ACC112 (cell line): ENCODE measurements around the gene LPAR1.
A peak's percentile ranks its signal among the peaks of the same experiment; 100 is the strongest.

Experiments
- H2AFZ ChIP-seq: fragments of 200-600 bp; sonication (generic); one replicate; pipeline ENCODE4 v1.6.0; 2017; ENCODE audit warnings: antibody characterized with exemption, low read length; ENCODE audit not compliant: unreplicated experiment
- H3K27ac ChIP-seq: fragments of 200-600 bp; sonication (generic); 2 replicates; pipeline ENCODE4 v1.5.1; 2014; ENCODE audit warnings: low read depth, mild to moderate bottlenecking, antibody characterized with exemption, low read length, moderate library complexity
- H3K27me3 ChIP-seq: fragments of 200-600 bp; sonication (generic); 2 replicates; pipeline ENCODE4 v1.6.1; 2014; ENCODE audit warnings: mild to moderate bottlenecking, antibody characterized with exemption, low read length, moderate library complexity, mixed read lengths; ENCODE audit not compliant: insufficient read depth
- H3K36me3 ChIP-seq: fragments of 200-600 bp; sonication (generic); 2 replicates; pipeline ENCODE4 v1.6.1; 2016; ENCODE audit warnings: mild to moderate bottlenecking, antibody characterized with exemption, low read length, moderate library complexity, mixed read lengths; ENCODE audit not compliant: insufficient read depth
- H3K4me1 ChIP-seq: fragments of 200-600 bp; sonication (generic); one replicate; pipeline ENCODE4 v1.6.1; 2016; ENCODE audit warnings: low read length, mixed read lengths; ENCODE audit not compliant: insufficient read depth, unreplicated experiment, control insufficient read depth
- H3K4me3 ChIP-seq: fragments of 200-600 bp; sonication (generic); 2 replicates; pipeline ENCODE4 v1.5.1; 2014; ENCODE audit warnings: mild to moderate bottlenecking, low read depth, low read length
- H3K79me2 ChIP-seq: fragments of 200-600 bp; sonication (generic); one replicate; pipeline ENCODE4 v1.6.0; 2016; ENCODE audit warnings: low read length; ENCODE audit not compliant: control insufficient read depth, unreplicated experiment, insufficient read depth

The LPAR1 gene

GRCh38 chr9:110850401-110851135, 187.7 kb downstream of the LPAR1 start:
- no peaks in the 10 kb centered on the region for H3K36me3 ChIP-seq
- H3K79me2 ChIP-seq = no peaks in the 10 kb centered on the region
- peaks cover 32% of the 10 kb centered on the region for H3K4me1 ChIP-seq
- no peak overlapping the region for H3K4me3 ChIP-seq
- no peak overlapping the region for H2AFZ ChIP-seq
- no peak overlapping the region for H3K27ac ChIP-seq
- no peaks in the 10 kb centered on the region for H3K27me3 ChIP-seq

DNA sequence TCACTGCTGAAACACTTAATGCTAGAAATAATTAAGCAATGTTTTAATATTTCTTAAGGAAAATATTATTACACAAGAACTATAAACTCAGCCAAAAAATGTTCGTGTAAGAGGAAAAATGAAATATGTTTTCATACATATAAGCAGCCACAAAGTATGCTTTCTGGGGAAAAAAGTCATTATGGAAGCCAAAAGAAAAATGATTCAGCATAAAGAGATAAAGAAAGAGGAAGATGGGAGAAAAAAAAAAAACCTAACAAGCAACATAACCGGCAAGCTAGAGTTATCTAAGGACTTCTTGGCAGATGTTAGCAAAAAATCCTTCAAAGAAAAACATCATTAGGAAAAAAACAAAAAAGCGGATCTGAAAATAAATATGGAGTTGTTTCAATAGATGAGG, 190.6 kb downstream of the LPAR1 start:
- Histone ChIP-seq H3K79me2 (no peaks in the 10 kb centered on the region), H2AFZ (peak overlapping the region; percentile 93), H3K27ac (peak overlapping the region; percentile 88), H3K27me3 (no peaks in the 10 kb centered on the region), H3K4me1 (peaks cover 52% of the 10 kb centered on the region), H3K4me3 (peak overlapping the region; percentile 35), H3K36me3 (no peaks in the 10 kb centered on the region)

DNA sequence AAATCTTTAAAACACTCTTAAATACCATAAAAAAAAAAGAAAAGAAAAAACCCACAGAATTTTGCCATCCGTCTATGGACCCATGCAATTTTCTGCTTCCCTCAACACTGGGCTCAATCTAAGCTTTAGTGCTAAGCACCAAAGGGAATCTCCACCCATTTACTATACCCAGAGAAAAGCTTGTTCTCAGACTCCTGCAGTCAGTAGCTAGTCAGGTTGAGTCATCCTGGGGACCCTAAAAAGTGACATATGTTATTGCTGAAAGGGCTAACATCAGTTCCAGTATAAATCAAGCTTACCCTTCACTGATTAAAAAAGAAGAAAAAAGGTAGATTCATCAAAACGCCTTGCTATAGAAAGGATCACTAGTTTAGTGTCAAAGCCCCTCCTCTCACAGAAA, 192.1 kb downstream of the LPAR1 start:
- H3K27ac ChIP-seq = peak overlapping the region; percentile 88
- H3K4me1 ChIP-seq = peaks cover 54% of the 10 kb centered on the region
- peak overlapping the region; percentile 36 for H2AFZ ChIP-seq
- H3K79me2 ChIP-seq = no peaks in the 10 kb centered on the region
- no peak overlapping the region for H3K4me3 ChIP-seq
- H3K36me3 ChIP-seq = no peaks in the 10 kb centered on the region
- H3K27me3 ChIP-seq = no peaks in the 10 kb centered on the region

- Histone ChIP-seq H3K4me1 (peaks cover 56% of the 10 kb centered on the region), H3K27ac (no peak overlapping the region), H3K36me3 (no peaks in the 10 kb centered on the region), H3K79me2 (no peaks in the 10 kb centered on the region), H3K4me3 (no peak overlapping the region), H3K27me3 (no peaks in the 10 kb centered on the region), H2AFZ (no peak overlapping the region)
Observed at GRCh38 chr9:110844121-110844520, 194.1 kb downstream of the LPAR1 start.

DNA sequence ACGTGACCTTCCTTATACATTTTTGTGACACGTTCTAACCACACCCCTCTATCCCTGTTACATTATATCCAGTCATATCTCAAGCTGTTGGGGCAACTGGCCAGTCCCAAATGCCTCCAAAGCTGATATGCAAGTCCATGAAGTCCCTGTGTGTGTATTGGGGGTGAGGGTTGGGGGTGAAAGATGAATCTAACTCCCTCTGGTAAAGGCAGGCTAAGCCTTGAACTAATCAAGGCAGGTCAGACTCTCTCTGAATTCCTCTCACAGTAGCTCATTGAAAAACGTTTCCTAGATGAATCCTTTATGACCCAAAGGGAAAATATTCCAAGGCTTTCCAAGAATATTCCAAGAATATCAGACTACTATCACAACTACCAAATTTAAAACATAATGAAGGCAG, 195.3 kb downstream of the LPAR1 start:
- H3K36me3 ChIP-seq = no peaks in the 10 kb centered on the region
- H3K4me1 ChIP-seq = peaks cover 54% of the 10 kb centered on the region
- no peaks in the 10 kb centered on the region for H3K27me3 ChIP-seq
- no peak overlapping the region for H2AFZ ChIP-seq
- H3K27ac ChIP-seq = 0 out of 2 replicates have a peak overlapping the region, but pooled peaks have one; percentile 9
- no peaks in the 10 kb centered on the region for H3K79me2 ChIP-seq
- no peak overlapping the region for H3K4me3 ChIP-seq

DNA sequence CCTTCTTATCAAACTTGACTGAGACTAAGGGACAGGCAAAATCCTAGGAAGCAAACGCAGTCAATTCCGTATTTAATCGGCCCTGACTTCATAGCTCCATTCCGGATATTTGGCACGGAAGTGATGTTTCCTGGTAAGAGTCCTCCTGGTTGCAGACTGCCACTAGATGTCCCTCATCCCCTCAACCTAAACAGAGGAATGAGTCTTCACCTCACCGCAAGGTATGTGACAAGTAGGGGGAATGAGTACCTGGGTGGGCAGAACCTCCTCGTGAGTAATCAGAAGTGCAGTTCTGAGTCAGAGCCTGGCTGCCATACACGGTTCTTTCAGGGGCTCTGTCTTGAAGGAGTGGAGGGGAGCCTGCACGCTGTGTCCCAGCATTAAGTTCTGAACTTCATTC, 196.1 kb downstream of the LPAR1 start:
- Histone ChIP-seq H3K79me2 (no peaks in the 10 kb centered on the region), H3K27ac (no peak overlapping the region), H3K4me1 (peaks cover 46% of the 10 kb centered on the region), H3K36me3 (no peaks in the 10 kb centered on the region), H3K27me3 (no peaks in the 10 kb centered on the region), H3K4me3 (no peak overlapping the region), H2AFZ (no peak overlapping the region)

DNA sequence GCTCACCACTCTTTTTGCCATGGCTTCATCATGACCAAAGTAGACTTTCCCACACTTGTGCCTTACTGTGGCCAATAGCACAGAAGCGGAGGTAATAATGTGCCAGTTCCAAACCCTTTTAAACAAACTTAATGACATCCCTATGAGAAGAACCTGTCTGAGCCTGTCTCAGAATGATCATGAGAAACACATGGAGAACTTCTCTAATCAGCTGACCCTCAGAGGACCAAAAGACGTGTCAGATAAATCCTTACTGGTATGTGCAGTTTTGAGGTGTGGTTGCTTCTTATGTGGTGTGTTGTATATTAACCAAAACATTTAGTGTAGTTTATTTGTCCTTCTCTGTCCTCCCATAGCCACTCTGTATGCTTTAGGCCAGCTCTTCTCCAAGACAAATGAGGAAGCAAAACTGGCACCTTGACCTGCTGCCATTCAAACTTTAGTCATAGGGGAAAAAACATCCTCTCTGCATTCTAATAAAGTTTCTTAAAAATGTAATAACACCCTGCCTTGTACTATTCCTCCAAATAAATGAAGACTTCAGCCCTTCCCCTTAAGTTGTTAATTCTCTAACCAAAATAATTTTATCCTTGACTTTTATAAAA, 200.8 kb downstream of the LPAR1 start:
- Histone ChIP-seq H3K4me3 (no peak overlapping the region), H3K27me3 (no peaks in the 10 kb centered on the region), H3K4me1 (peaks cover 41% of the 10 kb centered on the region), H2AFZ (no peak overlapping the region), H3K27ac (no peak overlapping the region), H3K36me3 (no peaks in the 10 kb centered on the region), H3K79me2 (no peaks in the 10 kb centered on the region)

DNA sequence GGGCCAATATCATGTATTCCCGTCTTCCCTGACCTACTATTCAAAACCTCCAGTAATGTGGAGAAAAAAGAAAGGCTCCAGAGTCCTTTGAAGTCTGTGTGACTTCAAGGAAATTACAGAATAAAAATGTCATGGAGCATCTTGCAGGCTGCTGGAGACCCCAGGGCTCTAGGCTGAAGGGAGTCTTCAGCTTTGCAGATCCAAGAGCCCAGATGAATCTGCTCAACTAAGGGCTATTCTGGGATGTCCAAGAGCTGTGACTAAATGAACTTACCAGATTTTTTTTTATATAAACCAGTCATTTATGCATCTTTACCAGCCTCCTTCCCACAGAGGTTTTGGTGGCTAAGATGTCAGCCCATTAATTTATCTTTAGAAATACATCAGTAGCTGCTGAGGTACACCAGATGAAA, 202.4 kb downstream of the LPAR1 start:
- Histone ChIP-seq H3K4me3 (peak overlapping the region; percentile 16), H3K4me1 (peaks cover 40% of the 10 kb centered on the region), H2AFZ (no peak overlapping the region), H3K27ac (peak overlapping the region; percentile 85), H3K27me3 (no peaks in the 10 kb centered on the region), H3K36me3 (no peaks in the 10 kb centered on the region), H3K79me2 (no peaks in the 10 kb centered on the region)

DNA sequence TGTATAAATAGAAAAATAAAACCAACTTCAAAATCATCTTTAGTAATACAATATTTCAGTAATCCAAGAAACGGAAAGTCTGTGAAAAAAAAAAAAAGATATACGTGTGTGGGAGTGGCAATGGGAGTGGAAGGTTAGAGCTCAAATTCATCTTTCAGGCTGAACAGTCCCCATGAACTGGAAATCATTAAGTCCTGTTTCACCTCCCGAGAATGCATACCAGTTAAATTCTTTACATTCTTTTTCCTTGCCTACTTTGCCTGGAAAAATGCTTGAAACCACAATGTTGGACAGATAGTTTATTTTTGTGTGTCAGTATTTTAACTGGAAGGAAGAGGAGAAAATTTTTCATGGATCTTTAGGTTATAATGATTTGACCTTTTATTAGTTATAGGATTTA, 202.9 kb downstream of the LPAR1 start:
- Histone ChIP-seq H3K79me2 (no peaks in the 10 kb centered on the region), H3K36me3 (no peaks in the 10 kb centered on the region), H3K27me3 (no peaks in the 10 kb centered on the region), H3K4me1 (peaks cover 40% of the 10 kb centered on the region), H2AFZ (no peak overlapping the region), H3K27ac (peak overlapping the region; percentile 85), H3K4me3 (peak overlapping the region; percentile 16)

- peak overlapping the region; percentile 2; the same call in 1 of the 2 replicates for H3K27ac ChIP-seq
- no peak overlapping the region for H2AFZ ChIP-seq
- H3K27me3 ChIP-seq = no peaks in the 10 kb centered on the region
Observed at GRCh38 chr9:110832926-110833325, 205.3 kb downstream of the LPAR1 start.

DNA sequence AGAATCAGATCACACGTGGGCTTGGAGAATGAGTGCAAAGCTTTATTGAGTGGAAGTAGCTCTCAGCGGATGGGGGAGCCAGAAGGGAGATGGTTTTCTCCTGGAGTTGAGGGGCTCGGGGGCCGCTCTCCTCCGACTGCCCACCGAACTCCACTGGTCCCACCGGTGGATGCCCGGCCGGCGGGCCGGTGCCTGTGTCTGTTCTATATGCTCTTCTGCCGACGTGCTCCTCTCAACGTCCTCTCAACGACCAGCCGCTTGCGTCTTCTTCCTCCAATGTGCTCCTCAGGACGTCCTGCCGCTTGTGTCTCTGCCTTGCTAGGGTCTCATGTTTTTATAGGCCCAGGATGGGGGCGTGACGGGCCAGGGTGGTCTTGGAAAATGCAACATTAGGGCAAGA, 207.8 kb downstream of the LPAR1 start:
- Histone ChIP-seq H3K79me2 (no peaks in the 10 kb centered on the region), H3K4me3 (no peak overlapping the region), H3K27me3 (no peaks in the 10 kb centered on the region), H3K4me1 (peaks cover 18% of the 10 kb centered on the region), H3K36me3 (no peaks in the 10 kb centered on the region), H3K27ac (no peak overlapping the region), H2AFZ (no peak overlapping the region)

More at GRCh38 chr9:110832926-110833325, 205.3 kb downstream of the LPAR1 start:
- H3K36me3 ChIP-seq = no peaks in the 10 kb centered on the region
- H3K79me2 ChIP-seq = no peaks in the 10 kb centered on the region
- H3K4me3 ChIP-seq = no peak overlapping the region
- H3K4me1 ChIP-seq = peaks cover 29% of the 10 kb centered on the region
